UCSD-AML1 (cell line): Measurements from ENCODE around the gene LRRFIP1.
"Not testable (repeated sequence)": the region's sequence is repeated elsewhere in the genome, so short reads cannot be mapped to it uniquely, and the experiment has no call there.

Experiments
- DNase-seq: peaks from one replicate; lab custom pipeline; 2025; ENCODE audit not compliant: unreplicated experiment; lab: John Stamatoyannopoulos, UW

The LRRFIP1 gene

DNA sequence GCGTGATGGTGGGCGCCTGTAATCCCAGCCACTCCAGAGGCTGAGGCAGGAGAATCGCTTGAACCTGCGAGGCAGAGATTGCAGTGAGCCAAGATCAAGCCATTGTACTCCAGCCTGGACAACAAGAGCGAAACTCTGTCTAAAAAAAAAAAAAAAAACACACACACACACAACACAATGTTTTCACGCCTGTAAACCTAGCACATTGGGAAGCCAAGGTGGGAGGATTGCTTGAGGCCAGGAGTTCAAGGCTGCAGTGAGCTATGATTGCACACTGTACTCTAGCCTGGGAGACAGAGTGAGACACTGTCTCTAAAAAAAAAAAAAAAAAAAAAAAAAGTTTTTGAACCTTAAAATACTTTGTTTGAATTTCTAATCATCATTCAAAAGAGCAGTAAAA is 137.7 kb downstream of the LRRFIP1 start:
- DNase-seq, result not testable (repeated sequence)

DNA sequence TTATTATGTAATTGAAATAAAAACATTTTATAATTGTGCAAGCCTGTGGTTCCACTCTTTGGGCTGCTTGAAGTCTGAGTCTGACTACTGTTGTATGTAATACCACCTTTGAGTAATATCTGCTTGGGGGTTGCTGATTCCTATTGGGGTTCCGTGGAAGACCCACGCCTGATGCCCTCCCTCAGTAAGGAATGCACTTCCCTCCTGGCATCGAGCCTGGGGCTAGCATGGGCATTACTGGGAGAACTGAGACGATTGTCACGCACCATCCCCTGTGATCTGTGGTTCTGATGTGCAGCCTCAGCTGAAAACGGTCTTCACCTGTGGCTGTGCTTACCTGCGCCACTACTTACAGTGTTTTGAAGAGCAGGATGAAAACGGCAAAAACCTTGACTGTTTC is 138.5 kb downstream of the LRRFIP1 start:
- DNase-seq, result no peak

DNA sequence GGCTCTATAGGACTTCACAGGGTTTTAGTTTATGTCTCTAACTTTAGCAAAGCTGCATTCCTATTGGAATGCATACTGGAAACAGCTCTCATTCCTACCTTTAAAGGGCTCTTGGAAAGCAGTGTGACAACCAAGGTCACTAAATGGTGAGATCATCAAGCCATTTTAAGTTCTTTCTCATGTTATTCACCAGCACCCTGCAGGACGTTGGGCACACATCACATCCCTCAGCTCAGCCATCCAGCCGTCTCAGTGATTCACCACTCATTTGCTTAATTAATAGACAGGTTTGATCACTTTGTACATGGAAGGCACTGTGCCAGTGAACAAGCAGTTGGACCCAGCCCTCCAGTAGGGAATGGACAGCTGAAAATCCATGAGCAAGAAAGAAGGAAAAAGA is 139.0 kb downstream of the LRRFIP1 start:
- no peak for DNase-seq

DNA sequence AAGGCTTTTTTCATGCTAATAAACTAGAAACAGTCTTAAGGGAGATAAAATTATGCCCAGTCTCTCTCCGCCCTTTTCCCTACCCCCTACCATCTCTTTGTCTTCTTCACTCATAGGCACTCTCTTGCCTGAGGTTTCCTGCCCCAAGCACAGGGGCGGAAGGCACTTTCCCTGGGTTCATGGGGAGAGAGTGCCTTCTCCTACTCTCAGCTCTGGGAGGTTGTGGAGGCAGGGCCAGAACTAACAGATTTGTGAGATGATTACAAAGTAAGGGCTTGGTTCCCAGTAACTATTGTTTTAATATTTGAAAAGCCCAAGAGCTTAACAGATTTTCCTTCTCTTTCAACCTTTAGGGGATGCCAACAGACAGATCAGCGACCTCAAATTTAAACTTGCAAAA is 145.1 kb downstream of the LRRFIP1 start:
- no peak for DNase-seq

DNA sequence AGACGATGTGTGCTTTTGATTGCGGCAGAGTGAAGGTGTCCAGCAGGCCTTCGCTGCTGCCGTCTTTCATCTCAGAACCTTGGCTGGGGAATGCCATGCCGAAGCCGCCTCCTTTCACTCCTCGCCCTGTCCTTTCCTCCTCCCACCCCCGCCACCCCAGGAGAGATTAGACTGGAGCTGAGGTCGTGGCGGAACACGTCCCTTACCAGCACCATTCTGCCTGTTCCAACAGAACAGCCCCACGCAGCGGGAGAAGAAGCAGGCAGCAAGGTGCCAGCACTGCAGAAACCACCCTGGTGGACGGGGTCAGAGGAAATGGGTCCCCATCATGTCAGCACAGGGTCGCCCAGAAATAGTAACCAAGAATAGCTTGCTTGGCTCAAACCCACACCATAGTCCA is 146.4 kb downstream of the LRRFIP1 start:
- no peak for DNase-seq

DNA sequence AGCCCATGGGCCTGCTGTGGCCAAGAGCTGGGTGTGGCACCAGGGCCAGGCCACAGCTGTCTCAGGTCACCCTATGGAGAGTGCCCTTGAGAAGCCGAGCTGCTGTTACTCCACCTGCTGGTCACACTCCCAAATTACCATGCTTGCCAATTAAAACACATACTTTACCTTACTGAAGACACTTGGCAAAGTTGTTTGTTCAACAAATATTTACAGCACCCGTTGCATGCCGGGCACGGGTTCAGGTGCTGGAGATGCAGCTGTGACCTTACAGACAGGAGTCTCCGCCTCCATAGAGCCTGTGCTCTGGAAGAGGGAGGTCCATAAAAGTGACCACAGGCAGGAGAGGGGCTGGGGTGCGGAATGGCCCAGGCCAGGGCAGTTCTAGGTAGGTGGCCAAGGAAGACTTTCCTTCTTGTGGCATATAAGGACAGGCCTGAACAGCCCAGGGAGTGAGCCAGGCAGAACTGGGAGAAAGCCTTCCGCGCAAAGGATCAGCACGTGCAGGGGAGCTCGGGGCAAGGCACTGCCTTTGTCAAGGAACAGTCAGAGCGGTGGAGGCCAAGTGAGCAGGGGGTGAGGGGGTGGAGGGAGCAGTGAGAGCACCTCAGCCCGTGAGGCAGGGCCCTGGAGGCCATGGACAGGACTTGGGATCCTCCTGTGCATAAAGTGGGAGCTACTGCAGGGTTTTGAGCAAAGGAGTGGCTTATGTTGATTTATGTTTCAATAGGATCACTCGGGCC is 147.6 kb downstream of the LRRFIP1 start:
- peak; percentile 40 for DNase-seq

DNA sequence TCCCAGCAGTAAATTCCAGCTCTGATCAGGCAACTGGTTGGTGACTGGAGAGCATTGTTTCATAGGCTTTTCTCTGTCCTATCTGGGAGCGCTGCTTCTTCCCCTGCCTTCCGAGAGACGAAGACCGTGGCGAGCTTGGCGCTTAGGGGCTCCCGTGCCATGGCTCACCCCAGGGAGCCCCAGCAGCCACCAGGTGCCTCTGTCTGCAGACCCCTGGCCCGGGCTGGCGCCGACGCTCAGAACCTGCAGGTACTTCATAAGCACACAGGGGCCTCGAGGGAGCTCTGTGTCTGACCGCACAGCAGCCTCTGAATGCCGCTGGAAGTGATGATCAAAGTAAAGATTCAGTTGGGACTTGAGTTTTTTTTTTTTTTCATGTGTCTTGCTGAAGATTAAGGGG is 152.1 kb downstream of the LRRFIP1 start:
- DNase-seq, result no peak

DNA sequence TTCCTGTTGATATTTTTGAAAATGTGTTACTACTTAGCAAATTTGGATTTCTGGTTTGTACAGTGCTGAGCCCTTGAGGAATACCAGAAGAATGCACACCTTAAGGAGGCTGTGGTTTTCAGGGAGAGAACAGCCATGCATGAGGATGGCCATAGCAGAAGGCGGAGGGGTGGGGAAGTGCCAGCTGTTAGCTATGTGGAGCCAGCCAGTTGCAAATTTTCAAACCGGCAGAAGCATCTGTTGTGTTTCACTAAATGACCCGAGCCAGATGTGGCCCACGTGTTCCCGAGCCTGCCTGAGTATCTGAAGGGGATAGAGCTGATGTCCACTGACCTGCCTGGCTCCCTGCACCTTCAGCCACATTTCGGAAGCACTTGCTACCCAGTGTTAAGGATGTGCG is 154.8 kb downstream of the LRRFIP1 start:
- DNase-seq, result no peak

DNA sequence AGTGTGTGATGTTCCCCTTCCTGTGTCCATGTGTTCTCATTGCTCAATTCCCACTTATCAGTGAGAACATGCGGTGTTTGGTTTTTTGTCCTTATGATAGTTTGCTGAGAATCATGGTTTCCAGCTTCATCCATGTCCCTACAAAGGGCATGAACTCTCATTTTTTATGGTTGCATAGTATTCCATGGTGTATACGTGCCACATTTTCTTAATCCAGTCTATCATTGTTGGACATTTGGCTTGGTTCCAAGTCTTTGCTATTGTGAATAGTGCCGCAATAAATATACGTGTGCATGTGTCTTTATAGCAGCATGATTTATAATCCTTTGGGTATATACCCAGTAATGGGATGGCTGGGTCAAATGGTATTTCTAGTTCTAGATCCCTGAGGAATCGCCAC is 156.3 kb downstream of the LRRFIP1 start:
- not testable (repeated sequence) for DNase-seq

DNA sequence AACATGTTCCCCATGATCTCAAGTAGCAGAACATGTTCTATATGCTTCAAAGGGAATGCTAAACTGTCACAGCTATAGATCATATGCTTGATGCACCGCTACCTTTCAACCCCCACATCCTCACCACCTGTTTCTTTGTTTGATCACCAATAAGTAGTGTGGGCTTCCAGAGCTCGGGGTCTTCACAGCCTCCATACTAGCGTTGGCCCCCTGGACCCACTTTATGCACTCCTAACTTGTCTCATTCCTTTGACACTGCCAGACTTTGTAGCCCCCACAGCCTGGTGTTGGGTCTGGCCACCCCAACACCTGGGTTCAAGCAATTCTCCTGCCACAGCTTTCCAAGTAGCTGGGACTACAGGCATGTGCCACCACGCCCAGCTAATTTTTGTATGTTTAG is 159.5 kb downstream of the LRRFIP1 start:
- no peak for DNase-seq

DNA sequence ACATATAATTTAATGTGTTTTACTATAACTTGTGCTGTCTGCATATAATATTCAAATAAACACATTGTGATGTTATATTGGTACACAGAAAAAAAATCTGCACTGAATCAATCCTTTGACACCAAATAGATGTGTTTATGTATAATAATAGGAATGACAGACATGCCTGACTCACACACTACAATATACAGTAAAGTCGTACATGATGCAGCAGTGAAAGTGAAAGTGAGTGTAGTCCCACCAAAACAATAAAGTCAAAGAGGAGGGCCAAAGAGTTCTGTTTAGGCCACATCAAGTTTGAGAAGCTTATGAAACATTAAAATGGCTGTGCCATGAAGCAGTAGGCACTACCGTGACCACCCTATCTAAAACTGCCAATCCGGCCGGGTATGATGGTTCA is 163.0 kb downstream of the LRRFIP1 start:
- no peak for DNase-seq

DNA sequence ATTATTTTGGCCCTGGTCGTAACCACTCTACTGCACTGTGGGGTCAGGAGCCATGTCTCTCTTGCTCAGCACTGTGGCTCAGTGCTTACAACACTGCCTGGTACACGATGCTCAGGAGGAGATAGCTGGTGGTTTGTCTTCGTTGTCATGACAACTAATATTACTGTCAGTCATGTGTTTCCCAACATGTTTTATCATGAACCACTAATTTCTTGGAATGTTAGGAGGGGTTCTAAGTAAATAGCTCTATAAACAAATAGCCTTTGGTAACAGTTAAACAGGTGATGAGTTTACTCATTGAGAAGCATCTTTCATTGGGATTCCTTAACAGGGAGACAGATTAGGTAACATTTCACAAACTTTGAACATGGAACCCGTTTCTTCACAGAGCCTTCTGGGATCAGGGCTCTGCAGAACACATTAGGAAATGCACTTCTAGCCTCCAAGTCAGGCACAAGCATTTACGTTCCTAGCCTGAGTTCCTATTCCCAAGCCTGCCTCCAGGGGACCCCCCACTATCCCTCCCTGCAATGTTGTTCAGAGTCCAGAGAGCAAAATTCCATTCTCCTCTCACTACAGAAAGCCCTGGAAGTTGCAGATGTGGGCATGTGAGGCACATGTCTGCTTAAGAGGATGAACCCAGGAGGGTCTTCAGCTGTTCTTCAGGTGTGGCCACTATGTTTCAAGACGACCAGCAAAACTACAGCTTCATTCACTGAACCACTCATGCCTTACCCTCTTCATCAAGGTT is 164.8 kb downstream of the LRRFIP1 start:
- DNase-seq, result no peak

DNA sequence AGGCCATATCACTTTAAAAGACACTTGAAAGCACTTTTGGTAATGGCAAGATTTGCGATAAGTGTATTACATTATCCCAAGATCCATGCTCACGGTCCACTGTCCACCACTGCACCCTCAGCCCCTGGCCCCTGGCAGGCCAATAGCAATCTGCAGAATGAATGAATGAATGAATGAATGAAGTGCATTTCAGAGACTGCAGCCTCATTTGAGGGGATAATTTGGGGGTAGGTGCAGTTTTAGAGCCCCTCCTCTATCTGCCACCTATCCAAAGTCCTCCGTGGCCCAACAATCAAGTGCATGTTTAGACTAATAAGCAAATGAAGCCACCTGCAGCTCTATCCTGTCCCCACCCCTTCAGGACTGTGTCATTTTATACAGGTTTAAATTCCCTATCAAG is 169.9 kb downstream of the LRRFIP1 start:
- no peak for DNase-seq

DNA sequence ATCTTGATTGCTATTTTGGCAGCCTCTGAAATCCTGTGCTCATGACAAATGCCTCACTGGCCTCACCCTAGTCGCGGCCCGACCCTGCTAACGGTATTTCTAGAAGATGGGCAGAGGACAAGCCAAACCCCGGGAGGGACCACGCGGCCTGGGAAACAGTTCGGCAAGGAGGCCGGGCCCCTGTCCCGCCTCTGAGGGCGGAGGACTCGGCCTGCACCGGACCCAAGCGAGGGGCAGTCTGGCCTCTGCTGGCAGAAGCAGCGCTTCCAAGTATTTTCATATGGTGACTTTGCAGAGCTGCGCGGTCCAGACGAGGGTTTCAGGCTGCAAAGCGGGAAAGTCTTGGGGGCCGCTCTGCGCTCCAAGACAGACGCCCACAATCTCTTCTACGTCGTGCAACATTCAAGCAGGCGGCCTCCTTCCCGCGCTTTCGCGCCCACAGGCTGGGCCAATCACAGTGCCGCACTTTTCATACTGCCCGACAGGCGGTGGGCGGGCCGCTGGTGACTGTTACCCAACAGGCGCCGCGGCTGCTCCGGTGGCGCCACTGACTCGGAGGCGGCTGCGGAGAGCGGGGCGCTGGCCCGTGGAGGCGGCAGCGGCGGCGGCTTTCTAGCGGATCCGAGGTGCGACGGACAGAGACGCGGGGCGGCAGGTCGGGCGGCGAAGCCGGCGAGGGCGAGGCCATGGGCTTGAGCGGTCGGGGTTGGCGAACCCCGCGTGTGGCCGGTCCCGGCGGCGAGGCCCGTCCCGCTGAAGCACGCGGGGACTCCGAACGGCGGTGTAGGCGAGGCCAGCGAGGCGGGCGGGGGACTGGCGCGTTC is 171.1 kb downstream of the LRRFIP1 start, which contains the start of gene RBM44:
RBM44 (plus strand) TSS at position 544 of the 824 bp plus-strand sequence. CDS start 14,831 bp downstream, outside the sequence.
- DNase-seq, result no peak

DNA sequence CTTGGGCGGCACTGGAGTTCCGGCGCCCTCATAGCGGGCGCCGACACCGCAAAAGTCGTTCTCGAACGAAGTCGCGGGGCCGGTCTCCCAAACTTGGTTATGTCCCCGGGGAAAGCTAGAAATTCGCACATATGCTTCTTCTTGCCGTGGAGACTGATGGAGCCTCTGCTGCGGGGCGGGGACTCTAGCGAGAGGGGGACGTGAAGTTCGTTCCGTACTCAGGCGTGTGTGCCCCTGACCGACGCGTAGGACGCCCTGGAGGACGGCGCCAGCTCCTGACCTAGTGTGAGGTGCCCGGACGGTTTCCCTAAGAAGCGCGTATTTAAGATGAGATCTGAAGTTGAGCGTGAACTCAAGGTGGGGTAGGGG is 171.7 kb downstream of the LRRFIP1 start:
- no peak for DNase-seq

DNA sequence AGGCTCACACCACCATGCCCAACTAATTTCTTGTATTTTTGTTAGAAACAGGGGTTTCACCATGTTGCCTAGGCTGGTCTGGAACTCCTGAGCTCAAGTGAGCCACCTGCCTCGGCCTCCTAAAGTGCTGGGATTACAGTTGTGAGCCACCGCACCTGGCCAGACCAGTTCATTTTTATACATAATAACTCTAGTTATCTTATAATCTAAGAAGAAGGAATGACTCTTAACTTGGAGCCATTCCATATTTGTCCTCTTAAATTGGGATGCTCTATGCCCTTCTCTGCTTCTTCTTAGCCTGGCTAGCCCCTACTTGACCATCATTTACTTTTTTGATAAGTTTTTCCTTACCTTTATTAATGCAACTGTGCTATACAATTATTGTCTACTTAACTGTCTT is 174.1 kb downstream of the LRRFIP1 start:
- DNase-seq, result no peak

DNA sequence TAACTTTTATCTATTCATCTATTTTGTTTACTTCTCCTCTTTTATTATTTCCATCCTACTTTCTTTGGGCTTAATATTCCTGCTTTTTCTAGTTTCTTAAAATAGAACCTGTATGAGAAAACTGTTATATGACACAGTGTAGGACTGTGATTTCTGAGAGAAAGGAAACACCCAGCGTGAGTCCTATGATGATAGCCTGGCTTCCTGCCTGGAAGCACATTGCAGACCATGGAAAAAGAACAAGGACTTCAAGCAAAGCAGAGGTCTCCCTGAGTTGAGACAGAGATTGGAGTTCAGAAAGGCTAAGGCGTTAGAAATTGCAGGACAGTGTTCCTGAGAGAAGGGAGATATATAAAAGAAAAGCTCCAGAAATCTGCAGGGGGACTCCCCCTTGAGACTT is 178.9 kb downstream of the LRRFIP1 start:
- no peak for DNase-seq

DNA sequence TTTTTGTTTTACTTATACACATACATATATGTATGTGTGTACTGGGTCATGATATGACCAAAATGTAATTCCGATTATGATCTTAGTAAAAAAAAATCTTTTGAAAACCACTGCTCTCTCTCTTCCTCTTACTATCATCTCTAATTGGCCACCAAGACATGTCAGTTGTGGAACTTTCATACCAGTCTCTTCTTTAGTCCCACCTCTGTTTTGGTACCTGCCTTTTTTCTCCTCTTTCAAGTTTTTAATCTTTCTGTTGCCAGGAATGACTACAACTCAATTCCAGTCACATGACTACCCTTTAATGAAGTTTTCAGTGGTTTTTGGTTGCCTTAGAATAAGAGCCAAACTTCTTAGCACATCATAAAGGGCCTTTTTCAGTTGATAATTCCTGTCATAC is 188.2 kb downstream of the LRRFIP1 start:
- no peak for DNase-seq

DNA sequence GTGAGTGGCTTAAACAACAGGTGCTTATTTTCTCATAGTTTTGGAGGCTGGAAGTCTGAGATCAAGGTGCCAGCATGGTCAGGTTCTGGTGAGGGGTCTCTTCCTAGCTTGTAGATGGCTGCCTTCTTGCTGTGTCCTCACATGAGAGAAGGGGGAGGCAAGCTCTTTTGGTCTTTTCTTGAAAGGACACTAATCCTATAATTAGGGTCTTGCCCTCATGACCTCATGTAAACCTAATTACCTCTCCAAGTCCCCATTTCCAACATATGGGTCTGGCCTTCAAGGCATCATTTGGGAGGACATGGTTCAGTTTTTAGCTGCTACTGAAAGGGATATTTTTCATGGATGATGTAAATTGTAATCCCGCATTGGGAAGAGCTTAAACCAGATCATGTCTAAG is 189.1 kb downstream of the LRRFIP1 start:
- no peak for DNase-seq

DNA sequence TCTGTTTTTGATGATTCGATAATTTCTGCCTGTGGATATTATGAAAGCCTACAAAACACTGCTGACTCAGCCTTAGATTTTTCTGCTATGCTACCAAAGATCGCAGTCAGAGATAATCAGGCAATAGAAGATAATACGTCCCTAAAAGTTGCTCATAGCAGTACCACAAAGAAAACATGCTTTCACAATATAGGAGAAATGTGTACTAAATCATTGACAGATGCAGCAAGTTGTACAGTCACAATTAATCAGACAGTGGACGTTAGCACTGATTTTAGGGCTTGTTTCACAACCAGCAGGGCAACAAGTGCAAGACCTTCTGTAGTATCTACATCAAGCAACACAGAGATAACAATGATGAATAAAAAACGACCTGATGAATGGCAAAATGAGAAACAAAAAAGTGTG is 190.7 kb downstream of the LRRFIP1 start:
- no peak for DNase-seq

DNA sequence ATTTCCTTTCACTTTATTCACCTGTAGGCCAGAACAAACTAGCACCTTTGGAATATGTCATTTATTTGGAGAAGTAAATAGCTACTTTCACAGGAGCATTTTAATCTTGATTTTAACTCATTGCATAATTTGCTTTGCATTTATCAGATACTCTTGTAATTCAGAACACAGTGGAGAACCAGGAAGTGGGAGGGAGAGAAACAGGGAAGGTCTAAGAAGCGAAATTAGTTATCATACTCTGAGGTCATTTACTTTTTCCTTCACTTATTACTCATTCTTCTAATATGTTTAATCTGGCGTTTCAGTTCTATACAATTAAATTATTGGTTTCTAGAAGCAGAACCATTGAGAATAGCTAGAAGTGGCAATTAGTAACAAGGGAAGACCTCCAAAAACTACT is 191.8 kb downstream of the LRRFIP1 start:
- DNase-seq, result no peak

DNA sequence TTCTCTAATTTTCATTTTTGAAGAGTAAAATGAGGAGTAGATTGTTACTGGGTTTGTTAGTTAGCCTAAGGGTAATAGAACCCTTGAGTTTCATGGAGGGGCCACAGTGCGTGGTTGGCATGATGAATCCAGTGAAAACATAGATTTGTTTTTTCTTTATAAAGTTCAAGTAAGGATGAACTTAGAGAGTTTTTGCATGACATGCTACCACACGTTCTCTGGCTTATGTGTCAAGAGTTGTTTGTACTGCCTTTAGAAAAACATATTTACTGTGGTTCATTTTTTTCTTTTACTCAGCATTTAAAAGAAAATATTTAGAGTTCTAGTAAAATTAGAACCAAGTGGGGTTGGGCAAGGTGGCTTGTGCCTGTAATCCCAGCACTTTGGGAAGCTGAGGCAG is 193.0 kb downstream of the LRRFIP1 start:
- no peak for DNase-seq
